GM23248 (cell line): ENCODE data around the gene RAB13. TPM values are rescaled to one million over a fixed set of nuclear protein-coding genes. Genes with fewer than 3 reads are reported as not detected.

ENCODE experiments used
- DNase-seq: peaks from one replicate; pipeline ENCODE4 v3.0.0-alpha.2; 2015
- H2AFZ ChIP-seq: fragments of 200-600 bp; sonication (generic); 2 replicates; pipeline ENCODE4 v1.6.1; 2016; ENCODE audit warnings: antibody characterized with exemption
- H3F3A ChIP-seq: fragments of 200-600 bp; sonication (generic); 2 replicates; pipeline ENCODE4 v1.6.1; 2016; ENCODE audit warnings: mild to moderate bottlenecking, antibody characterized with exemption, mixed run types; ENCODE audit not compliant: insufficient read depth
- H3K27ac ChIP-seq: fragments of 200-600 bp; sonication (generic); 2 replicates; pipeline ENCODE4 v1.5.1; 2016; ENCODE audit warnings: mild to moderate bottlenecking
- H3K27me3 ChIP-seq: fragments of 200-600 bp; sonication (generic); replicated peaks from 2 replicates; pipeline ENCODE4 v1.6.1; 2016; ENCODE audit warnings: mild to moderate bottlenecking; ENCODE audit not compliant: insufficient read depth
- H3K36me3 ChIP-seq: fragments of 200-600 bp; sonication (generic); 2 replicates; pipeline ENCODE4 v1.6.1; 2016; ENCODE audit warnings: low read depth, mild to moderate bottlenecking
- H3K4me1 ChIP-seq: fragments of 200-600 bp; sonication (generic); 2 replicates; pipeline ENCODE4 v1.6.1; 2016; ENCODE audit warnings: mild to moderate bottlenecking; ENCODE audit not compliant: insufficient read depth
- H3K4me2 ChIP-seq: fragments of 200-600 bp; sonication (generic); one replicate; pipeline ENCODE4 v1.6.1; 2016; ENCODE audit warnings: mild to moderate bottlenecking; ENCODE audit not compliant: unreplicated experiment
- H3K4me3 ChIP-seq: fragments of 200-600 bp; sonication (generic); 2 replicates; pipeline ENCODE4 v1.5.1; 2016; ENCODE audit warnings: mild to moderate bottlenecking
- H3K79me2 ChIP-seq: fragments of 200-600 bp; sonication (generic); 2 replicates; pipeline ENCODE4 v1.6.1; 2016; ENCODE audit warnings: mild to moderate bottlenecking; ENCODE audit not compliant: insufficient read depth
- H3K9ac ChIP-seq: fragments of 200-600 bp; sonication (generic); 2 replicates; pipeline ENCODE4 v1.6.1; 2016; ENCODE audit warnings: mild to moderate bottlenecking
- H3K9me2 ChIP-seq: fragments of 200-600 bp; sonication (generic); 2 replicates; pipeline ENCODE4 v1.6.1; 2016; ENCODE audit warnings: mixed run types, mild to moderate bottlenecking, moderate library complexity; ENCODE audit not compliant: insufficient read depth
- H3K9me3 ChIP-seq: fragments of 200-600 bp; sonication (generic); one replicate; pipeline ENCODE4 v1.6.1; 2017; ENCODE audit warnings: low read depth
- H4K20me1 ChIP-seq: fragments of 200-600 bp; sonication (generic); 2 replicates; pipeline ENCODE4 v1.6.0; 2016; ENCODE audit not compliant: insufficient read depth
- EZH2 ChIP-seq: fragments of 200-600 bp; sonication (generic); IDR thresholded peaks from 2 replicates; pipeline ENCODE4 v1.6.1; 2018; ENCODE audit warnings: antibody characterized with exemption, mild to moderate bottlenecking; ENCODE audit not compliant: insufficient read depth, poor library complexity, severe bottlenecking
- EZH2phosphoT487 ChIP-seq: fragments of 200-600 bp; sonication (generic); IDR thresholded peaks from 2 replicates; pipeline ENCODE4 v1.6.1; 2018; ENCODE audit warnings: antibody characterized with exemption, moderate library complexity, mild to moderate bottlenecking, low read depth; ENCODE audit not compliant: insufficient read depth
- WGBS, 2 experiments: methylation state at CpG; one replicate each; pipeline ENCODE4 v1.1.6; 2015 to 2017; ENCODE audit warnings: low lambda C conversion rate in 2 of 2, low coverage in 1 of 2; ENCODE audit errors: missing lambda C conversion rate in 2 of 2; 5-methylcytosine and 5-hydroxymethylcytosine counted together
- in situ Hi-C: fragments of 300-500 bp; cut with MboI; formaldehyde crosslinking; loops from 2 replicates; pipeline ENCODE4 v1.15.0; 2020
- polyA plus RNA-seq: library from polyadenylated mRNA; unstranded; fragments of >200 nt; fragmentation: Nextera tagmentation; extraction: Ambion mirVana; gene quantifications from 2 replicates; pipeline ENCODE4 v1.2.1, GENCODE V29; 2016
- total RNA-seq: library from RNA; depleted of rRNA; stranded (reverse); fragments of >200 nt; shearing (Covaris generic); gene quantifications from 2 replicates; pipeline ENCODE4 v1.2.3, GENCODE V29; 2014

Gene RAB13
- total and polyA plus RNA-seq, 2 experiments from 2014 or later = 29.5 to 137 TPM

- Histone ChIP-seq H3K9me3 (no peaks in the 10 kb centered on the region), H3F3A (no peaks in the 10 kb centered on the region; the same call in 1 of the 2 replicates), H3K27me3 (no peaks in the 10 kb centered on the region), H2AFZ (no peak overlapping the region), H3K79me2 (peaks cover 70% of the 10 kb centered on the region), H3K27ac (no peak overlapping the region), H3K9ac (no peak overlapping the region), H4K20me1 (no peaks in the 10 kb centered on the region), H3K4me3 (no peak overlapping the region), H3K36me3 (peaks cover 17% of the 10 kb centered on the region; the same call in 1 of the 2 replicates), H3K4me2 (no peak overlapping the region), H3K9me2 (no peaks in the 10 kb centered on the region), H3K4me1 (peaks cover 8% of the 10 kb centered on the region)
- TF ChIP-seq EZH2 (no peak), EZH2phosphoT487 (no peak)
- no peak for DNase-seq
- WGBS, 2 experiments = 95 to 97% methylated on average over 10 of the region's 10 CpGs
- in situ Hi-C loops = no loop called here
Observed at GRCh38 chr1:153954826-153955225, 31.3 kb downstream of the RAB13 start.

GRCh38 chr1:153953859-153954365, 32.2 kb downstream of the RAB13 start:
- in situ Hi-C loops = no loop called here
- H2AFZ ChIP-seq = no peak overlapping the region
- H3K4me2 ChIP-seq = no peak overlapping the region
- peaks cover 72% of the 10 kb centered on the region for H3K79me2 ChIP-seq
- H3K9ac ChIP-seq = no peak overlapping the region
- H3K9me2 ChIP-seq = no peaks in the 10 kb centered on the region
- no peak overlapping the region for H3K4me3 ChIP-seq
- no peak overlapping the region for H3K27ac ChIP-seq
- H3K4me1 ChIP-seq = peaks cover 8% of the 10 kb centered on the region
- H4K20me1 ChIP-seq = no peaks in the 10 kb centered on the region
- H3K9me3 ChIP-seq = no peaks in the 10 kb centered on the region
- no peaks in the 10 kb centered on the region for H3K27me3 ChIP-seq
- no peak for DNase-seq
- peaks cover 18% of the 10 kb centered on the region; the same call in 1 of the 2 replicates for H3K36me3 ChIP-seq
- WGBS, 2 experiments = 82 to 85% methylated on average over 4 of the region's 4 CpGs
- no peaks in the 10 kb centered on the region; the same call in 1 of the 2 replicates for H3F3A ChIP-seq
- no peak for TF ChIP-seq EZH2phosphoT487
- no peak for TF ChIP-seq EZH2

DNA sequence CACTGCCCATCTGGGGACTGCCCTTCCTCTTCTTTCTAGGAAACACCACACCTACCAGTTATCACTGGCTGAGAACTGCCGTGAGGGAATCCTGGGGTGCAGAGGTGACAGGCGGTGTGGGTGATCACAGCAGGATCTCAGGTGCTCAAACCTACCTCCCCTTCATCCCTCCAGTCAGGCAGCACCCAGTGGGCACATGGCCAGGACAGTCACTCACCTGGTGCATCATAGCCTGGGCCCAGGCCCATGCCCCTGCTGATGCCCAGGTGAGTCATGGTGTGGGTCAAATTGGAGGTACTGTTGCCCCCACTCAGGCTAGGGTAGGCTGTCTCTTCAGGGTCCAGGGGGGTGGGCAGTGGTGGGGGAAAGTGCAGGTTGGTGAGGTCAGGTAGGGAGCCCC, 34.3 kb downstream of the RAB13 start:
- Histone ChIP-seq H3K36me3 (peaks cover 18% of the 10 kb centered on the region; the same call in 1 of the 2 replicates), H3F3A (peaks cover 6% of the 10 kb centered on the region; the same call in 1 of the 2 replicates), H3K9ac (no peak overlapping the region), H3K27me3 (no peaks in the 10 kb centered on the region), H4K20me1 (no peaks in the 10 kb centered on the region), H3K4me3 (no peak overlapping the region), H3K4me1 (peaks cover 5% of the 10 kb centered on the region), H3K27ac (no peak overlapping the region), H2AFZ (no peak overlapping the region), H3K79me2 (peaks cover 57% of the 10 kb centered on the region), H3K4me2 (no peak overlapping the region), H3K9me2 (no peaks in the 10 kb centered on the region), H3K9me3 (no peaks in the 10 kb centered on the region)
- WGBS, 2 experiments = 100% methylated on average over 2 of the region's 2 CpGs
- DNase-seq = no peak
- no peak for TF ChIP-seq EZH2
- no peak for TF ChIP-seq EZH2phosphoT487
- in situ Hi-C loops = no loop called here

GRCh38 chr1:153951183-153951582, 35.0 kb downstream of the RAB13 start:
- Histone ChIP-seq H3K9me2 (no peaks in the 10 kb centered on the region), H2AFZ (no peak overlapping the region), H4K20me1 (no peaks in the 10 kb centered on the region), H3K27me3 (no peaks in the 10 kb centered on the region), H3K4me2 (no peak overlapping the region), H3F3A (peaks cover 6% of the 10 kb centered on the region; the same call in 1 of the 2 replicates), H3K4me3 (no peak overlapping the region), H3K36me3 (peaks cover 18% of the 10 kb centered on the region; the same call in 1 of the 2 replicates), H3K9me3 (no peaks in the 10 kb centered on the region), H3K27ac (no peak overlapping the region), H3K79me2 (peaks cover 51% of the 10 kb centered on the region), H3K4me1 (no peaks in the 10 kb centered on the region), H3K9ac (no peak overlapping the region)
- no peak for DNase-seq
- TF ChIP-seq EZH2 (no peak), EZH2phosphoT487 (no peak)
- 90 to 94% methylated on average over 4 to 11 of the region's 11 CpGs for WGBS, 2 experiments
- in situ Hi-C loops = no loop called here
